Measurements from ENCODE around the gene OR4M1. TPM values are rescaled to one million over a fixed set of nuclear protein-coding genes. Genes with fewer than 3 reads are reported as not detected.
"Not testable (repeated sequence)": the region's sequence is repeated elsewhere in the genome, so short reads cannot be mapped to it uniquely, and the experiment has no call there.

The OR4M1 gene
- total RNA-seq, 1 donor from 2014 or later: not detected

- intact Hi-C loops (cut with micrococcal nuclease); H3K4me3 Mint-ChIP-seq (ENCODE audit: low read depth); DNase-seq (ENCODE audit: low spot score); H3K36me3 Mint-ChIP-seq (ENCODE audit: low read depth); H3K4me1 Mint-ChIP-seq (ENCODE audit: low read depth); H3K27me3 Mint-ChIP-seq (ENCODE audit: low read depth); H3K27ac Mint-ChIP-seq: not testable (repeated sequence)
- H3K9me3 Mint-ChIP-seq: peaks cover 10% of the 10 kb centered on the region
Observed at GRCh38 chr14:19796520-19797108, 23.3 kb downstream of the OR4M1 start.

GRCh38 chr14:19799880-19800279 is 26.6 kb downstream of the OR4M1 start:
- intact Hi-C loops (cut with micrococcal nuclease): no loop called here
- DNase-seq (ENCODE audit: low spot score): no peak
- H3K4me1 Mint-ChIP-seq (ENCODE audit: low read depth): no peaks in the 10 kb centered on the region
- H3K36me3 Mint-ChIP-seq (ENCODE audit: low read depth): no peaks in the 10 kb centered on the region
- H3K9me3 Mint-ChIP-seq: peaks cover 17% of the 10 kb centered on the region
- no peak overlapping the region for H3K4me3 Mint-ChIP-seq (ENCODE audit: low read depth)
- no peaks in the 10 kb centered on the region for H3K27me3 Mint-ChIP-seq (ENCODE audit: low read depth)
- no peak overlapping the region for H3K27ac Mint-ChIP-seq

GRCh38 chr14:19800282-19801117 is 27.2 kb downstream of the OR4M1 start:
- Mint-ChIP-seq H3K36me3 (ENCODE audit: low read depth) (no peaks in the 10 kb centered on the region), H3K9me3 (peaks cover 17% of the 10 kb centered on the region), H3K4me3 (ENCODE audit: low read depth) (no peak overlapping the region), H3K27ac (no peak overlapping the region), H3K4me1 (ENCODE audit: low read depth) (no peaks in the 10 kb centered on the region), H3K27me3 (ENCODE audit: low read depth) (no peaks in the 10 kb centered on the region)
- DNase-seq (ENCODE audit: low spot score): no peak
- intact Hi-C loops (cut with micrococcal nuclease): no loop called here

- no peak for DNase-seq (ENCODE audit: low spot score)
- no peaks in the 10 kb centered on the region for H3K27me3 Mint-ChIP-seq (ENCODE audit: low read depth)
- H3K4me3 Mint-ChIP-seq (ENCODE audit: low read depth): no peak overlapping the region
- H3K9me3 Mint-ChIP-seq: peaks cover 17% of the 10 kb centered on the region
- intact Hi-C loops (cut with micrococcal nuclease): no loop called here
- H3K36me3 Mint-ChIP-seq (ENCODE audit: low read depth): no peaks in the 10 kb centered on the region
- H3K4me1 Mint-ChIP-seq (ENCODE audit: low read depth): no peaks in the 10 kb centered on the region
- H3K27ac Mint-ChIP-seq: no peak overlapping the region
Observed at GRCh38 chr14:19801118-19801464, 27.8 kb downstream of the OR4M1 start.

GRCh38 chr14:19803470-19803869 is 30.2 kb downstream of the OR4M1 start, which contains the start of gene OR4N2:
Gene OR4N2, plus strand, starts transcription at chr14:19803770. Its CDS starts 23,679 bp downstream, at chr14:19827449.
- H3K27ac Mint-ChIP-seq; H3K27me3 Mint-ChIP-seq (ENCODE audit: low read depth); DNase-seq (ENCODE audit: low spot score); H3K36me3 Mint-ChIP-seq (ENCODE audit: low read depth); H3K4me1 Mint-ChIP-seq (ENCODE audit: low read depth); intact Hi-C loops (cut with micrococcal nuclease); H3K4me3 Mint-ChIP-seq (ENCODE audit: low read depth): not testable (repeated sequence)
- peaks cover 18% of the 10 kb centered on the region for H3K9me3 Mint-ChIP-seq

GRCh38 chr14:19813171-19813920 is 40.0 kb downstream of the OR4M1 start:
- H3K9me3 Mint-ChIP-seq: peaks cover 32% of the 10 kb centered on the region
- DNase-seq (ENCODE audit: low spot score); H3K4me1 Mint-ChIP-seq (ENCODE audit: low read depth); H3K4me3 Mint-ChIP-seq (ENCODE audit: low read depth); intact Hi-C loops (cut with micrococcal nuclease); H3K27me3 Mint-ChIP-seq (ENCODE audit: low read depth); H3K27ac Mint-ChIP-seq; H3K36me3 Mint-ChIP-seq (ENCODE audit: low read depth): not testable (repeated sequence)

GRCh38 chr14:19819879-19820278 is 46.6 kb downstream of the OR4M1 start:
- H3K27ac Mint-ChIP-seq; DNase-seq (ENCODE audit: low spot score); H3K36me3 Mint-ChIP-seq (ENCODE audit: low read depth); intact Hi-C loops (cut with micrococcal nuclease); H3K4me3 Mint-ChIP-seq (ENCODE audit: low read depth); H3K4me1 Mint-ChIP-seq (ENCODE audit: low read depth); H3K27me3 Mint-ChIP-seq (ENCODE audit: low read depth): not testable (repeated sequence)
- H3K9me3 Mint-ChIP-seq: peaks cover 13% of the 10 kb centered on the region

GRCh38 chr14:19821016-19821415 is 47.7 kb downstream of the OR4M1 start:
- H3K27me3 Mint-ChIP-seq (ENCODE audit: low read depth): not testable (repeated sequence)

GRCh38 chr14:19823178-19823577 is 49.9 kb downstream of the OR4M1 start:
- Mint-ChIP-seq H3K27me3 (ENCODE audit: low read depth) (no peaks in the 10 kb centered on the region), H3K9me3 (peaks cover 13% of the 10 kb centered on the region), H3K4me3 (ENCODE audit: low read depth) (no peak overlapping the region), H3K4me1 (ENCODE audit: low read depth) (no peaks in the 10 kb centered on the region), H3K36me3 (ENCODE audit: low read depth) (no peaks in the 10 kb centered on the region), H3K27ac (no peak overlapping the region)
- no peak for DNase-seq (ENCODE audit: low spot score)
- intact Hi-C loops (cut with micrococcal nuclease): no loop called here

More at GRCh38 chr14:19821016-19821415, 47.7 kb downstream of the OR4M1 start:
- DNase-seq (ENCODE audit: low spot score); intact Hi-C loops (cut with micrococcal nuclease); H3K36me3 Mint-ChIP-seq (ENCODE audit: low read depth); H3K4me3 Mint-ChIP-seq (ENCODE audit: low read depth); H3K27ac Mint-ChIP-seq; H3K4me1 Mint-ChIP-seq (ENCODE audit: low read depth): not testable (repeated sequence)
- H3K9me3 Mint-ChIP-seq: peaks cover 13% of the 10 kb centered on the region

- DNase-seq (ENCODE audit: low spot score): no peak
- Mint-ChIP-seq H3K9me3 (peaks cover 13% of the 10 kb centered on the region), H3K4me3 (ENCODE audit: low read depth) (no peak overlapping the region), H3K27me3 (ENCODE audit: low read depth) (no peaks in the 10 kb centered on the region), H3K36me3 (ENCODE audit: low read depth) (no peaks in the 10 kb centered on the region), H3K27ac (no peak overlapping the region), H3K4me1 (ENCODE audit: low read depth) (no peaks in the 10 kb centered on the region)
- intact Hi-C loops (cut with micrococcal nuclease): no loop called here
Observed at GRCh38 chr14:19823765-19824164, 50.5 kb downstream of the OR4M1 start.

GRCh38 chr14:19827626-19828244 is 54.4 kb downstream of the OR4M1 start:
- H3K27ac Mint-ChIP-seq; H3K4me1 Mint-ChIP-seq (ENCODE audit: low read depth); intact Hi-C loops (cut with micrococcal nuclease); H3K27me3 Mint-ChIP-seq (ENCODE audit: low read depth); DNase-seq (ENCODE audit: low spot score); H3K9me3 Mint-ChIP-seq; H3K36me3 Mint-ChIP-seq (ENCODE audit: low read depth); H3K4me3 Mint-ChIP-seq (ENCODE audit: low read depth): not testable (repeated sequence)

GRCh38 chr14:19828314-19828713 is 55.0 kb downstream of the OR4M1 start:
- Mint-ChIP-seq H3K27me3 (ENCODE audit: low read depth) (no peaks in the 10 kb centered on the region), H3K4me3 (ENCODE audit: low read depth) (no peak overlapping the region), H3K9me3 (peaks cover under 1% of the 10 kb centered on the region)

More at GRCh38 chr14:19828314-19828713, 55.0 kb downstream of the OR4M1 start:
- no peaks in the 10 kb centered on the region for H3K36me3 Mint-ChIP-seq (ENCODE audit: low read depth)
- no peaks in the 10 kb centered on the region for H3K4me1 Mint-ChIP-seq (ENCODE audit: low read depth)
- intact Hi-C loops (cut with micrococcal nuclease): no loop called here
- H3K27ac Mint-ChIP-seq: no peak overlapping the region
- DNase-seq (ENCODE audit: low spot score): no peak
